Measurements from ENCODE around the gene LGALS3. TPM values are rescaled to one million over a fixed set of nuclear protein-coding genes. Genes with fewer than 3 reads are reported as not detected.

LGALS3 gene
- total RNA-seq, 1 experiment from 2014 or later, result 1.9 TPM

DNA sequence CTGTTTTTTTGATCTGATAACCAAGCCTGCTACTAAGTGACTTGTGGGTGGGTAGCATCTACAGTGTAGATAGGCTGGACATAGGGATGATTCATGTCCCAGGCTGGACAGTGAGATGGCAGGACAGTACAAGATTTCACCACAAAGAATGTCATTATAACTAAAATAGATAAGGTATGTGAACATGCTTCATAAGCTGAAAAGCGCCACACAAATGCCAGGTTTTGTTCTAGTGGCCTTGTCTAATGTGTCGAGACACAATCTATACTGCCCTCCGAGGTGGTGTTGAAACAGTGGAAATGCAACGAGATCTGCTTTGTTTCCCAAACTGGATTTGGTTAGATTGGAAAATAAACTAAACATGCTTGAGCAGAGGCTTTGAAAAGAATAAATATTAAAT lies 4.4 kb downstream of the LGALS3 start:
- Histone ChIP-seq H3K36me3 (no peaks in the 10 kb centered on the region), H3K4me3 (no peak overlapping the region), H3K9me3 (replicated peaks) (no peaks in the 10 kb centered on the region), H3K4me1 (no peaks in the 10 kb centered on the region), H3K27me3 (no peaks in the 10 kb centered on the region), H3K27ac (no peak overlapping the region)
- no peak for DNase-seq

DNA sequence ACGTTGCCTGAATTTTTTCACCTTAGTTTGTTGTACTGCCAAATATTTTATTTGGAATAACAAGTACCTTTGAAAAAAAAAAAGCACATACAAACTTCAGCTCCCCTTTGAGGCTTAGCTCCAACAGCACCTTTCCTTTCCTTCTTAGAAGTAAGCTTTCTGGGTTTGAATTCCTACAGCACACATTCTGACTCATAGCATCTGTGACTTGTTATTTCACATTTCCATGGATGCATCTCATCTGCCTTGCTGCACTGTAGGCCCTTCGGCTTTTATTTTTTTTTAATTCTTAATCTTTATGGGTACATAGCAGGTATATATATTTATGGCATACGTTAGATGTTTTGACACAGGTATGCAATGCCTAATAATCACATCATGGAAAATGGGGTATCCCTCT lies 7.2 kb downstream of the LGALS3 start:
- Histone ChIP-seq H3K36me3 (no peaks in the 10 kb centered on the region; the same call in 1 of the 2 replicates), H3K9me3 (replicated peaks) (no peaks in the 10 kb centered on the region), H3K27me3 (no peaks in the 10 kb centered on the region), H3K4me3 (no peak overlapping the region), H3K27ac (no peak overlapping the region), H3K4me1 (no peaks in the 10 kb centered on the region)
- no peak for DNase-seq

DNA sequence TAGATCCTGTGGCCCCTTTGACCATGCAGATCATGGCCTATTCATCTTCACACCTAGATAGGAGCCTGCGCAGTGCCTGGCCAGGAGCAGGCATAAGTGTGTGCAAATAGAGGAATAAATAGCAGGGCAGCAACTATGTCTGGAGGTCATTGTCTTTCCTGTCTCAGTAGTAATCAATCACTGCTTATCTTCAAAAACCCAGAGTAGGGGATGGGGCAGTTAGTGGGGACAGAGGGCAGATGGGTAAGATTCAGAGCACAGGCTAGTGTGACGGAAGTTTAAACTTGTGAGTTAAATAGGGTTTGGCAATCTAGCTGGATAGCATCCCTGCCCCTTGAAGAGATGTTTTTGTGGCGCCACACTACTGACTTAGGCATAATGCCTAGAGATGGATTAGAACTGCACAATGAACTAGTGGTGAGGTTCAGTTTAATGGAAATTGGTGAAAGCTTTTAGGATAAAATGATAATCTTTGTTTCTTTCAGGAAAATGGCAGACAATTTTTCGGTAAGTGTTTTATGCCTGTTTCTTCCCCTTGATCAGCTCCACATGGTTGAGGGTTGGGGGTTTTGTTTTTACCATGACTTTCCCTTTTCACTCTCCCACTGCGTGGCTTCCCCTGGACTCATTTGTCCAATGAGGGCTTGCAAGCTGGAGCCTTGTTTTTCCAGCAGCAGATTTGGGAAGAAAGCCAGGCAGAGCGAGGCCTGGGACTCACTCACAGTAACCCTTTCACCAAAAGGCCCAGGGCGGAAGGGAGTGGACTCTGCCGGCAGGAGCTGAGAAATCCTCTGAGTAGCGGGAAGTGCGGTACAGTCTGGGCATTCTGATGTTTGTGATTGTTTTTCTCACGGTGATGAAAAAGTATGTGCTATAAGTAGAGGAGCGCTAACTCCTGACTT lies 8.1 kb downstream of the LGALS3 start:
- Histone ChIP-seq H3K27ac (no peak overlapping the region), H3K4me1 (no peaks in the 10 kb centered on the region), H3K27me3 (no peaks in the 10 kb centered on the region), H3K4me3 (no peak overlapping the region), H3K36me3 (no peaks in the 10 kb centered on the region; the same call in 1 of the 2 replicates), H3K9me3 (replicated peaks) (no peaks in the 10 kb centered on the region)
- DNase-seq, result no peak

DNA sequence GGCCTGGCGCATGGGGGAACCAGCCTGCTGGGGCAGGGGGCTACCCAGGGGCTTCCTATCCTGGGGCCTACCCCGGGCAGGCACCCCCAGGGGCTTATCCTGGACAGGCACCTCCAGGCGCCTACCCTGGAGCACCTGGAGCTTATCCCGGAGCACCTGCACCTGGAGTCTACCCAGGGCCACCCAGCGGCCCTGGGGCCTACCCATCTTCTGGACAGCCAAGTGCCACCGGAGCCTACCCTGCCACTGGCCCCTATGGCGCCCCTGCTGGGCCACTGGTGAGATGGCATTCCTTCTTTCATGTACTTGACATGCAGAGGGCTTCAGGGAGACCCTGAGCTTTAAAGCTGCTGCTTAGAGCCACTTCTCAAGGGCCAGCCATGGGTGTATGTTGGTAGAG lies 9.0 kb downstream of the LGALS3 start:
- Histone ChIP-seq H3K9me3 (replicated peaks) (no peaks in the 10 kb centered on the region), H3K27ac (no peak overlapping the region), H3K4me3 (no peak overlapping the region), H3K4me1 (no peaks in the 10 kb centered on the region), H3K27me3 (no peaks in the 10 kb centered on the region), H3K36me3 (peaks cover 3% of the 10 kb centered on the region; the same call in 1 of the 2 replicates)
- no peak for DNase-seq

DNA sequence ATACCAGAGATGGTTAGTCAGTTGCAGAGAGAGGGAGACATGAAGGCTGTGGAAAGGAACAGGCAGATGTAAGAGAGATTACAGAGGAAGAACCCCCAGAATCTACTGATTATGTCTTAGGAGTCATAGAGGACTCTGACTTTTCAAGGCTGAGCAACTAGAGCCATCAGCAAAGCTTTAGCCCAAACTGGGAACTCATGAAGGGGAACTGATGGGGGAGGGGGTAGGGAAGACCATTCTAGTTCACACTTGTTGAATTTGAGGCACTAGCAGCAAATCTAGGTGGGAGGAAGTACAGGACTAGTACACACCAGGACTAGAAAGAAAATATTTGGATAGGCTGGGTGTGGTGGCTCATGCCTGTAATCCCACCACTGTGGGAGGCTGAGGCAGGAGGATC lies 10.1 kb downstream of the LGALS3 start:
- H3K9me3 ChIP-seq (replicated peaks), result no peaks in the 10 kb centered on the region
- H3K36me3 ChIP-seq, result peaks cover 3% of the 10 kb centered on the region; the same call in 1 of the 2 replicates
- no peak overlapping the region for H3K4me3 ChIP-seq
- H3K27ac ChIP-seq, result no peak overlapping the region
- DNase-seq, result no peak
- no peaks in the 10 kb centered on the region for H3K4me1 ChIP-seq
- H3K27me3 ChIP-seq, result no peaks in the 10 kb centered on the region

DNA sequence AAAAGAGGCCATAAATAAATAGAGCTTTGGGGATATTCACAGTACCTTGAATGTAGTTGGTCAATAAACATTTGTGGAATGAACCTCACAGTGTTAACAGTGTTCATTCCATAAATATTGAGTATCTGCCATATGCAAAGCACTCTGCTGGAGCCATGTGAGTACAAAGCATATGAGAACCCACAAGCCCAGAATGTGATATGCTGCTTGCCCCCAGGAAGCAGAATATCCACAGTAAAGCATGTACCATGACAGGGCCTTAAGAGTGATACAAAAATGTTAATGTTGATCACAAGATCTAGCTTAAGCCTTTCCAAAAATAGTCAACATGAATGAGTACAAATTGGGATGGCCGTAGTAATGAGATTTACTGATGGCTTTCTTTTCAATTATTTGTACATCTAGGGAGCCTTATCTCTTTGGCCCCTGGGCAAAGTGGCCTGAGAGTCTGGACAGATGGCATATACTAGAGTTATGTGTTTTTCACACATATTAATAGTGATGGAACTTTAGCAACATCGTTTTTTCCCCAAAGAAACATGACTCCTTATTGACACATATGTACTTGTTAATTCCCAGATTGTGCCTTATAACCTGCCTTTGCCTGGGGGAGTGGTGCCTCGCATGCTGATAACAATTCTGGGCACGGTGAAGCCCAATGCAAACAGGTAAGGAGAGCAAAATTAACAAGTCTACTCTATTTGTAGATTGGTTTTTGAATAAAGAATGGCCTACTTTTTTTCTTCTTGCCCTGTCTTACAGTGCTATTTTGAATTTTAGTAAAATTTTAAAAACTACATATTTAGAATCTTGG lies 10.9 kb downstream of the LGALS3 start:
- no peak for DNase-seq
- Histone ChIP-seq H3K27me3 (no peaks in the 10 kb centered on the region), H3K9me3 (replicated peaks) (no peaks in the 10 kb centered on the region), H3K4me3 (no peak overlapping the region), H3K4me1 (no peaks in the 10 kb centered on the region), H3K27ac (no peak overlapping the region), H3K36me3 (peaks cover 6% of the 10 kb centered on the region; the same call in 1 of the 2 replicates)

DNA sequence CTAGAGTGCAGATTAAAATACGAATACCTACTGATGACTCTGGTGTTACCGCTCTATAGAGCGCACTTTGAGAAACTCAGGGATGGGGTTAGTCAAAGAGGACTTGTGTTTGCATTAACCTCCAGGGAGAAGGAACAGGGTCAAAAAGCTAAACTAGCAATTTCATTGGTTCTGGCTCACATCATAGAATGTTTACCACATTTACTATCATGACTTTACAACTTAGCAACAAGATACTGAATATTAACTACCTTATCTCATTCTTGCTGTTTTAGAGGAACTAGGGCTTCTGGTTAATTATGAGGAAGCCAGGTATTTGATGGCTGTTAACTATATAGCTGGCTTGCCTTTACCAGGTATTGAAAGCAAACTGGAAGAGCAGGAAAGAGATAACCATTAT lies 12.8 kb downstream of the LGALS3 start:
- DNase-seq, result no peak
- Histone ChIP-seq H3K27me3 (no peaks in the 10 kb centered on the region), H3K36me3 (peaks cover 22% of the 10 kb centered on the region)

DNA sequence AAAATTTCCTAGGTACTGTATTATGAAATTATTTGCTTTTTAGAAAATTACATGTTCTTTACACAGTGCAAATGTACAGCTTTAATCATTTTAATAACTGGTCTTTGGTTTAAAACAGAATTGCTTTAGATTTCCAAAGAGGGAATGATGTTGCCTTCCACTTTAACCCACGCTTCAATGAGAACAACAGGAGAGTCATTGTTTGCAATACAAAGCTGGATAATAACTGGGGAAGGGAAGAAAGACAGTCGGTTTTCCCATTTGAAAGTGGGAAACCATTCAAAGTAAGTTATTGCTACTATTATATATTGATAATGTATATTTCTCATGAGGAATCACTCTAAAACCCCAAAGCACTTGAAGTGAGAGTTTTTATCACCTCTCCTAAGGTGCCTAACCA lies 13.4 kb downstream of the LGALS3 start:
- H3K27ac ChIP-seq, result no peak overlapping the region
- peaks cover 24% of the 10 kb centered on the region for H3K36me3 ChIP-seq
- no peaks in the 10 kb centered on the region for H3K9me3 ChIP-seq (replicated peaks)
- H3K4me3 ChIP-seq, result no peak overlapping the region
- no peak for DNase-seq
- H3K27me3 ChIP-seq, result no peaks in the 10 kb centered on the region
- H3K4me1 ChIP-seq, result no peaks in the 10 kb centered on the region

More for the DNA sequence above, 12.8 kb downstream of the LGALS3 start:
- no peak overlapping the region for H3K4me3 ChIP-seq
- no peaks in the 10 kb centered on the region for H3K4me1 ChIP-seq
- H3K27ac ChIP-seq, result no peak overlapping the region
- H3K9me3 ChIP-seq (replicated peaks), result no peaks in the 10 kb centered on the region

DNA sequence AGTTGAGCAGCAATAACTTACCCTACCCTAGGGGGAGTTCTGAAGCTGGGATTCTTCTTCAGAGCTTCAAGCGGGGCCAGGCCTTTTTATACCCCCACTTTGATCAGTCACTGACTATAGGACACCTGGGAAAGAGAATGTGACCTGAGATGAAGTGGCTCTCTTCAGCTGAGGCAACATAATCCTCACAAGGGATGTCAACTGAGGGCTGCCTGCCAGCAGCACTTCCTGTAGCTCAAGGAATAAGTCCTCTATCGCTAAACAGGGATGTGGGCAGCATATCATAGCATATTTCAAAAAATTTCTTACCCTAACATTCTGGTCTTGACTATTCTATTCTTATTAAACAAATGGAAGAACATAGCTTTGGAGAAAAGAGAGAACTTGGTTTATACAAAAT lies 17.4 kb downstream of the LGALS3 start:
- no peak for DNase-seq
- H3K4me1 ChIP-seq, result no peaks in the 10 kb centered on the region
- H3K36me3 ChIP-seq, result peaks cover 59% of the 10 kb centered on the region
- H3K9me3 ChIP-seq (replicated peaks), result no peaks in the 10 kb centered on the region
- H3K27me3 ChIP-seq, result no peaks in the 10 kb centered on the region
- H3K27ac ChIP-seq, result no peak overlapping the region
- H3K4me3 ChIP-seq, result no peak overlapping the region

DNA sequence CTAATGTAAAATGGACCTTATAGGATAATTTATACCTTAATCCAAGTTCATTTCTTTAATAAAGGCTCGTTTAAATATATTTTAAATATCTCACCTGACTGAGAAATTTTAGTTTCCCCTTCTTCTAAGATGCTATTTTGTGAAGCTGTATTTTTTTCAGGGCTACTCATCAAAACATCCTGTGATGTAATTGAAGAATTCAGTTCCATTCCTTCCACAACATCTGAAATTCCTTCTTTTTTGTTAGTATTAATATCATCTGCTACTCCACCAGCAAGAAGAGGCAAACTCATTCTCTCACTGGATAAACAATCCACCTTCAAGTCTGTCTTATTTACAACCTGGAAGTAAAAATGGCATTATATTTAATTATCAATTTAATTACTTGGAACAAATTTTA lies 22.5 kb downstream of the LGALS3 start:
- no peak overlapping the region for H3K27ac ChIP-seq
- H3K36me3 ChIP-seq, result peaks cover 79% of the 10 kb centered on the region

DNA sequence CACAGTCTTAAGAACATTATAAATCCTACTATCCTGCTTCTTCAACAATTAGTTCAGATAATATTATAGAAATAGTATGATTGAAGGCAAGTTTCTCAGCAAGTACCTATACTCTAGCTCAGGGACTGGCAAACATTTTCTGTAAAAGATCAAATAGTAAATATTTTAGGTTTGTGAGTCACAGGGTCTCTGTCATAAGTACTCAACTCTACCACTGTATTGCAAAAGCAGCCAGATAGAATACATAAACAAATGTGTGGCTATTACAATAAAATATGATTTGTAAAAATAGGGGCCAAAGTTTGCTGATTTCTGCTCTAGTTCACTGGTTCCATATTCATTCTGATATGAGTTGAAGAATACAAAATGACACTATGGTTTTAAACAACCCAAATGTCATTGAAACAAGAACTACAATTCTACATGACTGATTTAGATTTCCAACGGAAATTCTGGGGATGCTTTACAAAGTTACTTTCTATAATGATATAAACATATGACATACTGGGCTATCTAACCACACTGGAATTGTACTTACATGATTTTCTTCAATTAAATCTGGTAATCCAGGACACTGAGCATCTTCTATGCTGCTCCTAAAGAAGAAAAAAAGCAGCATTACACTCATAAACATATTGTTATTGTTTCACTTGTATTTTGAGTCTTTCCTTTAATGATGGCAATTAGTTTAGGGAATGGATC lies 23.2 kb downstream of the LGALS3 start:
- Histone ChIP-seq H3K4me3 (no peak overlapping the region), H3K27ac (no peak overlapping the region), H3K27me3 (no peaks in the 10 kb centered on the region), H3K4me1 (no peaks in the 10 kb centered on the region), H3K36me3 (peaks cover 80% of the 10 kb centered on the region), H3K9me3 (replicated peaks) (no peaks in the 10 kb centered on the region)
- no peak for DNase-seq

More for the DNA sequence above, 22.5 kb downstream of the LGALS3 start:
- Histone ChIP-seq H3K4me3 (no peak overlapping the region), H3K27me3 (no peaks in the 10 kb centered on the region), H3K4me1 (no peaks in the 10 kb centered on the region), H3K9me3 (replicated peaks) (no peaks in the 10 kb centered on the region)
- no peak for DNase-seq

DNA sequence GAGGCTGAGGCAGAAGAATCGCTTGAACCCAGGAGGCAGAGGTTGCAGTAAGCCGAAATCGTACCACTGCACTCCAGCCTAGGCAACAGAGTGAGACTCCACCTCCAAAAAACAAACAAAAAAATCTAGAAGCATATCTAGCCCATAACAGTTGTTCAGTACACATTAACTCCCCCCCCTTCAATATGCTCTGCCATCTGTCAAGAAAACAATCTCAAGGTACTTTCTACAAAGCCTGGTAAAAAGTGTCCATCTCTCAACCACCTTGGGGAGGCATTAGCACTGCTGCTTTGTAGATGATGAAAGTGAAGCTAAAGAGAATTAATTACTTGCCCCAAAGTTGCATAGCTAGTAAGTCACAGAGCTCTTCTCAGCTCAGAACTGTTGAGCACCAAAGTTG lies 24.9 kb downstream of the LGALS3 start:
- Histone ChIP-seq H3K36me3 (peaks cover 77% of the 10 kb centered on the region), H3K27me3 (no peaks in the 10 kb centered on the region), H3K27ac (no peak overlapping the region), H3K4me1 (no peaks in the 10 kb centered on the region), H3K9me3 (replicated peaks) (no peaks in the 10 kb centered on the region), H3K4me3 (no peak overlapping the region)
- no peak for DNase-seq

DNA sequence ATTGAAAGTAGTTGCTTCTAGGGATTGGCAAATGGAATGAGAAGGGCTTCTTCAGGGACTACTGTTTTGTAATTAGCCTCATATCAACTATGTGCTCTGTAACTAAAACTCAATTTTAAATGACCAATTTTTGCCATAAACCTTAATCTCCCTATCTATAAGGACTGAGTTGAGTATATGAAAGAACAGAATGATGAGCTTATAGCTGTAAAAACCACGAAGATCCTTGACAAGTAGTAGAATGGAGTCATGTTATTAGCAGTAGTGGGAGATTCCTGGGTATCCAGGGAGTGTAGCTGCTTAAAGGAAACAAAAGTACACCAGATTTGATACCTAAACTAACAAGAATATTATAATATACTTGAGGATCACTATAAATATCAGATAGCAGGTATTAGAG lies 28.0 kb downstream of the LGALS3 start:
- no peak for DNase-seq
- Histone ChIP-seq H3K27ac (no peak overlapping the region), H3K27me3 (no peaks in the 10 kb centered on the region), H3K36me3 (peaks cover 66% of the 10 kb centered on the region), H3K9me3 (replicated peaks) (no peaks in the 10 kb centered on the region), H3K4me3 (no peak overlapping the region), H3K4me1 (no peaks in the 10 kb centered on the region)

DNA sequence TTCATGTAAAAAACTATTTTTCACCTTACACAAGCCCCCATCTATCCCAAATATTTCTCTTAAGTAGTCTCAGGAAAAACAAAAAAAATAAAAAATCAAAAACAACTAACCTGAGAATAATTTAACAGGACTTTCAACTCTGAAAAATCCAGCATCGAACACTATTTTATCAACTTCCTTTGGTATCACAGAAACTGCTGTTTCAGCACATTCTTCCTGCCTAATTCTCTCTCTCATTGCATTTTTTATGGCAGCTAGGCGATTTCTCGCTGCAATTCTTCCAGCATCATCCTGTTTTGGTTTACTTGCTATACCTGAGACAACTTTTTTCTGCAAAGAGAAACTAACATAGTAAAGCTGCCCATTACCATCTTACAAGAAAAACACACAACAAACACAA lies 29.4 kb downstream of the LGALS3 start:
- H3K4me3 ChIP-seq, result no peak overlapping the region
- H3K36me3 ChIP-seq, result peaks cover 65% of the 10 kb centered on the region
- no peaks in the 10 kb centered on the region for H3K4me1 ChIP-seq
- DNase-seq, result no peak
- H3K9me3 ChIP-seq (replicated peaks), result no peaks in the 10 kb centered on the region
- no peak overlapping the region for H3K27ac ChIP-seq
- no peaks in the 10 kb centered on the region for H3K27me3 ChIP-seq

DNA sequence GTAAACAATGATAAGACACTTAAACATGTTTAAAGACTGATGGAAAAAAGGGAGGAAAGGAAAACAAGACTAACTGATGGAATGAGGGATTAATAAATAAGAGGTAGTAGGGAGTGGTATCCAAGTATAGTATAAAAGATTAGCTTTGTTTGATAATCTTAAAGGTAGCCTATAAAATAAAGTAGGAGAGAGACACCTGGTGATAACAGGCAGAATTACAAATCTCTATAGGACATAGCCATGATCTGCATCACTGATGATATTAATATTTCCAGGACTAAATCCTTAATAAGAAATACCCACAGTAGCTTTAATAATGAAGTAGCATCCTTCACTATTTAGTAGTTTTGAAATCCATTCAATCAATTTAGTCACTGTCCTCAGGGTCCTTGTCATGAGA lies 31.9 kb downstream of the LGALS3 start:
- peak in 1 of 2 experiments; percentile 28 for DNase-seq

More for the DNA sequence above, 31.9 kb downstream of the LGALS3 start:
- no peaks in the 10 kb centered on the region for H3K27me3 ChIP-seq
- no peaks in the 10 kb centered on the region for H3K4me1 ChIP-seq
- no peak overlapping the region for H3K4me3 ChIP-seq
- no peaks in the 10 kb centered on the region for H3K9me3 ChIP-seq (replicated peaks)
- H3K27ac ChIP-seq, result no peak overlapping the region
- peaks cover 67% of the 10 kb centered on the region for H3K36me3 ChIP-seq

All from SJCRH30 (cell line).